Bronchial epithelial cell (primary cell): ENCODE measurements around the gene DEK. TPM values are rescaled to one million over a fixed set of nuclear protein-coding genes. Genes with fewer than 3 reads are reported as not detected.
A peak's percentile ranks its signal among the peaks of the same experiment; 100 is the strongest.

Experiments
- DNase-seq: peaks from one replicate; pipeline ENCODE4 v3.0.0-alpha.2; 2010; ENCODE audit warnings: low read depth
- FAIRE-seq: peaks from 2 replicates; lab custom pipeline; 2011; peaks lifted over from hg19 to GRCh38; lab: Jason Lieb, UNC
- H3K27me3 ChIP-seq: 2 replicates; pipeline ENCODE4 v1.5.1; 2011; ENCODE audit warnings: low read length; ENCODE audit not compliant: control insufficient read depth, insufficient read depth
- H3K36me3 ChIP-seq: 2 replicates; pipeline ENCODE4 v1.5.1; 2011; ENCODE audit warnings: low read length; ENCODE audit not compliant: control insufficient read depth, insufficient read depth
- H3K4me3 ChIP-seq: 2 replicates; pipeline ENCODE4 v1.5.1; 2011; ENCODE audit warnings: mild to moderate bottlenecking, low read depth, low read length, control low read depth
- total RNA-seq: library from RNA; depleted of rRNA; stranded (reverse); fragments of >200 nt; gene quantifications from 2 replicates; pipeline ENCODE4 v1.2.1, GENCODE V29; 2014
- TF ChIP-seq, protein P1 (sequence below): IDR thresholded peaks from 2 replicates; pipeline ENCODE4 v1.5.1; 2011; ENCODE audit warnings: mild to moderate bottlenecking, moderate library complexity, low read length, control low read depth, inconsistent platforms; ENCODE audit not compliant: insufficient read depth, severe bottlenecking

DEK gene
- total RNA-seq, 1 donor from 2014 or later, result 50.3 TPM

- FAIRE-seq (no peak), DNase-seq (peak; percentile 58)
Measured at GRCh38 chr6:18280084-18280483, 15.8 kb upstream of the DEK start.

GRCh38 chr6:18279422-18279821 is 15.1 kb upstream of the DEK start:
- Histone ChIP-seq H3K36me3 (no peaks in the 10 kb centered on the region), H3K4me3 (no peak overlapping the region), H3K27me3 (peaks cover 2% of the 10 kb centered on the region)
- TF ChIP-seq, protein P1, sequence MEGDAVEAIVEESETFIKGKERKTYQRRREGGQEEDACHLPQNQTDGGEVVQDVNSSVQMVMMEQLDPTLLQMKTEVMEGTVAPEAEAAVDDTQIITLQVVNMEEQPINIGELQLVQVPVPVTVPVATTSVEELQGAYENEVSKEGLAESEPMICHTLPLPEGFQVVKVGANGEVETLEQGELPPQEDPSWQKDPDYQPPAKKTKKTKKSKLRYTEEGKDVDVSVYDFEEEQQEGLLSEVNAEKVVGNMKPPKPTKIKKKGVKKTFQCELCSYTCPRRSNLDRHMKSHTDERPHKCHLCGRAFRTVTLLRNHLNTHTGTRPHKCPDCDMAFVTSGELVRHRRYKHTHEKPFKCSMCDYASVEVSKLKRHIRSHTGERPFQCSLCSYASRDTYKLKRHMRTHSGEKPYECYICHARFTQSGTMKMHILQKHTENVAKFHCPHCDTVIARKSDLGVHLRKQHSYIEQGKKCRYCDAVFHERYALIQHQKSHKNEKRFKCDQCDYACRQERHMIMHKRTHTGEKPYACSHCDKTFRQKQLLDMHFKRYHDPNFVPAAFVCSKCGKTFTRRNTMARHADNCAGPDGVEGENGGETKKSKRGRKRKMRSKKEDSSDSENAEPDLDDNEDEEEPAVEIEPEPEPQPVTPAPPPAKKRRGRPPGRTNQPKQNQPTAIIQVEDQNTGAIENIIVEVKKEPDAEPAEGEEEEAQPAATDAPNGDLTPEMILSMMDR, result no peak
- FAIRE-seq, result no peak
- no peak for DNase-seq

More at GRCh38 chr6:18280084-18280483, 15.8 kb upstream of the DEK start:
- Histone ChIP-seq H3K27me3 (peaks cover 2% of the 10 kb centered on the region), H3K4me3 (no peak overlapping the region), H3K36me3 (no peaks in the 10 kb centered on the region)
- TF ChIP-seq, protein P1, result no peak

DNA sequence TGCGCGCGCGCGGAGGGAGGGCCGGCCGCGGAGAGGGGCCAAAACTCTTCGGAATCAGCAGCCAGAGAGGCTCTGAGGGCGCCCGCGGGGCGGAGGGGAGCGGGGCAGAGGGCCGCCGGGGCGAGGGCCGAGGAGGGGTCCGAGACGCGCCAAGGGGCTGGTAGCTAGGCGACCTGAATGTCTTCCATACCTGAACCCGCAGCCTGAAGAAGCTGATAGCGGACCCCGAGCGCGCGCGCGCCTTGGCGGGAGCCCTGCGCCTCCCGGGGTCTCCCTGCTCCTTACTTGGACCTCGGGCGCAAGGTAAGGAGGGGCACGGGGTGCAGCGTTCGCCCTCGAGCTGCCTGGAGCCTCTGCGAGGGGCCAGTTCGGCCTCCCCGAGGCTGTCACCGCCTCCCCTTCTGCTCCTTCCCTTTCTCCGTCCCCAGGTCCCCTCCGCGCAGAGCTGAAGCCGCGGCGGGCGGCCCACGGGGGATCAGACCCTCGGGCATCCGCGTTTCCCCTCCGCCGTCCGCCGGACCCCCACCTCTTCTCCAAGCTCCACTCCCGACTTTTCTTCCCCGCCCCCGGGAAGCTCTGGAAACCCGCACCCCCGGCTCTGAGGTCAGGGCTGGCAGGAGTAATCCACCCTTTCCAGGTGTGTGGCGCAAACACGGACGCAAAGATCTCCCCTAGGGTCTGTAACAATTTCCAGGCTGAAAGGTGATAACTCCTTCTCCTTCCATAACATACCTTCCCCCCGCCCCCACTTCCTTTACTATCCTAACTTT is 13.1 kb upstream of the DEK start:
- no peaks in the 10 kb centered on the region for H3K36me3 ChIP-seq
- FAIRE-seq, result no peak
- peaks cover 2% of the 10 kb centered on the region for H3K27me3 ChIP-seq
- H3K4me3 ChIP-seq, result peak overlapping the region; percentile 42
- TF ChIP-seq, protein P1, result no peak
- no peak for DNase-seq

DNA sequence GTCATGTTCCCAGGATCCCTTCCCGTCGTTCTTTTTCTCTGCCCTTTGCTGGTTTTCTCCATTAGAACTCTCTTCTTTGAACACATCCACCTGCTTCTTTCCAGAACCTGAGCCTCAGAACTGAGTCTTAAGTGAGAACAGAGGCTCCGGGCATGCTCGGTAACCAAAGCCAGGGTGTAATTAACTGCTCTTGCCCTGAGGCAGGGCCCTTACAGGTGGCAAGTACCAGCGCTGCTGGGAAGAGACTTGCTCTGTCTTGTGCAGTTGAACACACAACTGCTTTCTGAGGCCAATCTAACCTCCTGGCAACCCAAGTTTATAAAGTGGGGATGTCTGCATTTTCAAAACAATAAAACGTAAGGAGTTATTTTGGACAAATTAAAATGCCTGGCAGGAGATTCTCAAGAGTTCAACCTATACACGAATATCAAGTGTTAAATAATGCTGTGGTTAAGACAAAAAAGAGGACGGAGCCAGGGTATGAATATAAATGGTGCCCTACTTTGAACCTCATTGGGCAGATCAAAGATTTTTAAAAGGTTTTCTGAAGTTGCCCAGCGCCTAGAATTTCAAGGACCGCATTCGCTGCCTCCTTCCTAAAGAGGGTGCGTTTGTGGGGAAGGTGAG is 12.4 kb upstream of the DEK start:
- TF ChIP-seq, protein P1, result no peak
- DNase-seq (peak; percentile 37), FAIRE-seq (no peak)
- Histone ChIP-seq H3K27me3 (peaks cover 2% of the 10 kb centered on the region), H3K36me3 (no peaks in the 10 kb centered on the region), H3K4me3 (peak overlapping the region; percentile 42)

- TF ChIP-seq, protein P1, result no peak
- Histone ChIP-seq H3K36me3 (no peaks in the 10 kb centered on the region), H3K27me3 (no peaks in the 10 kb centered on the region), H3K4me3 (no peak overlapping the region)
- FAIRE-seq (no peak), DNase-seq (no peak)
Measured at GRCh38 chr6:18270216-18270615, 5.9 kb upstream of the DEK start.
